HL-60 (cell line): ENCODE data around the gene MYOG.

Experiments used
- DNase-seq, 2 experiments: peaks; one replicate each; pipeline ENCODE4 v3.0.0-alpha.2; 2010 to 2020; ENCODE audit warnings: low read depth in 1 of 2, low spot score in 1 of 2
- H3K27ac ChIP-seq: fragments of 250-450 bp; sonication (Bioruptor Pico); replicated peaks from 2 replicates; pipeline ENCODE4 v1.5.1; 2020; ENCODE audit warnings: mild to moderate bottlenecking, moderate library complexity
- H3K27me3 ChIP-seq: fragments of 250-450 bp; sonication (Bioruptor Pico); 2 replicates; pipeline ENCODE4 v1.5.1; 2021; ENCODE audit warnings: mild to moderate bottlenecking, moderate library complexity; ENCODE audit not compliant: insufficient read depth, poor library complexity, severe bottlenecking
- H3K4me3 ChIP-seq: replicated peaks from 2 replicates; pipeline ENCODE4 v1.5.1; 2011; ENCODE audit warnings: mild to moderate bottlenecking, control low read depth, low read length; ENCODE audit not compliant: insufficient read depth
- CTCF ChIP-seq: IDR thresholded peaks from one replicate; pipeline ENCODE4 v1.5.1; 2011; ENCODE audit warnings: low read length, control low read depth, inconsistent platforms; ENCODE audit not compliant: insufficient read depth
- GABPA ChIP-seq: IDR thresholded peaks from 2 replicates; pipeline ENCODE4 v1.6.1; 2012; ENCODE audit warnings: low read depth
- POLR2AphosphoS5 ChIP-seq: IDR thresholded peaks from 2 replicates; pipeline ENCODE4 v1.6.1; 2012; ENCODE audit warnings: low read depth
- REST ChIP-seq: IDR thresholded peaks from 2 replicates; pipeline ENCODE4 v1.6.1; 2012; ENCODE audit warnings: low read depth; ENCODE audit not compliant: insufficient replicate concordance
- SPI1 ChIP-seq: IDR thresholded peaks from 2 replicates; pipeline ENCODE4 v1.6.1; 2012; ENCODE audit warnings: low read depth, mild to moderate bottlenecking, borderline replicate concordance

The MYOG gene

GRCh38 chr1:203126151-203126865 is 40.5 kb upstream of the MYOG start:
- peak in 1 of 2 experiments; percentile 22 for DNase-seq
- no peak overlapping the region for H3K4me3 ChIP-seq
- TF ChIP-seq GABPA (no peak), POLR2AphosphoS5 (no peak), REST (no peak), SPI1 (peak; percentile 87), CTCF (peak; percentile 1)
- H3K27me3 ChIP-seq = peaks cover 27% of the 10 kb centered on the region
- H3K27ac ChIP-seq = no peak overlapping the region

- DNase-seq = no peak
- peaks cover 32% of the 10 kb centered on the region for H3K27me3 ChIP-seq
- TF ChIP-seq POLR2AphosphoS5 (no peak), CTCF (no peak), REST (no peak), SPI1 (no peak), GABPA (no peak)
- no peak overlapping the region for H3K4me3 ChIP-seq
- no peak overlapping the region for H3K27ac ChIP-seq
Observed at GRCh38 chr1:203124546-203125317, 38.9 kb upstream of the MYOG start.

- DNase-seq = no peak
- TF ChIP-seq GABPA (no peak), REST (no peak), SPI1 (no peak), POLR2AphosphoS5 (no peak), CTCF (no peak)
- Histone ChIP-seq H3K27me3 (peaks cover 33% of the 10 kb centered on the region), H3K4me3 (no peak overlapping the region), H3K27ac (no peak overlapping the region)
Observed at GRCh38 chr1:203124011-203124410, 38.2 kb upstream of the MYOG start.
